Activated CD8-positive, alpha-beta memory T cell treated with anti-CD3 and anti-CD28 coated beads, Interleukin-2, amount 50 U/mL, for 48 hours (primary cell): ENCODE measurements around the gene MYLIP.
A peak's percentile ranks its signal among the peaks of the same experiment; 100 is the strongest.

Experiments used
- DNase-seq: peaks from one replicate; pipeline ENCODE4 v3.0.0-alpha.2; 2020

The MYLIP gene

DNA sequence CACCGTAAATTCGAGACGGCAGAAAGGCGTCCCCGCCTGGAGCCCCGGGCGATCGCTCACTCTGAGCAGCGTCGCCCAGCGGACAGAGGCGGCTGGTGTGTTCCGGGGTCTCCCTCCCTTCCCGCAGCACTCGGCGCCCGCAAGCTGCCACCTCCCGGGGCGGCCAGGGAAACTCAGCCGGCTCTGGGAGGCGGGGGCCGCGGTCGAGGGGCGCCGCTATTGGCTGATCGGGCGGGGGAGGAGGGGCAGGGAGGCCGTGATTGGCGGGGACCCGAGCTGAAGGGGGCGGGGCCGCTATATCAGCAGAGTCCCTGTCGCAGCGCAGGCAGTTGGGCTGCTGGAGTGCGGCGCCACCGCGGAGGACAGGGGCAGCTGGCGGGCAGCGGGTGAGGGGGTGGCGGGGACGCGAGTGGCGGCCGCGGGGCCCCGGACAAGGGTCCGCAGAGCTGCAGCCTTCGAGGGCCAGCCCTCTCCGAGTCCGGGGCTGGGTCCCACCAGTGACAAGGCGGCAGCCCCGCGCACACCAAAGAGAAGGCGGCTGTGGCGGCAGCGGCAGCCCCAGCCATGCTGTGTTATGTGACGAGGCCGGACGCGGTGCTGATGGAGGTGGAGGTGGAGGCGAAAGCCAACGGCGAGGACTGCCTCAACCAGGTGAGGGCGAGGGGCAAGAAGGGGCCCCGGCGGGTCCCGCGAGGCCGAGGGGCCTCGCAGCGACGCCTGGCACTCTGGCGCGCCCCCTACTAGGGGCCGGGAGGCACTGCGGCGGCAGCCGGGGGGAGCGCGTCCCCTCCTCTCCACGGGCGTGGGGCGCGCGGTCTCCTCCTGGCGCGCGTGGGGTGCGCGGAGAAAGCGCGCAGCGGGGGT is at the start of gene MYLIP:
Gene MYLIP (plus strand): TSS at position 328 of the 864 bp plus-strand sequence. CDS start 237 bp downstream, at position 565.
- peak; percentile 98 for DNase-seq

DNA sequence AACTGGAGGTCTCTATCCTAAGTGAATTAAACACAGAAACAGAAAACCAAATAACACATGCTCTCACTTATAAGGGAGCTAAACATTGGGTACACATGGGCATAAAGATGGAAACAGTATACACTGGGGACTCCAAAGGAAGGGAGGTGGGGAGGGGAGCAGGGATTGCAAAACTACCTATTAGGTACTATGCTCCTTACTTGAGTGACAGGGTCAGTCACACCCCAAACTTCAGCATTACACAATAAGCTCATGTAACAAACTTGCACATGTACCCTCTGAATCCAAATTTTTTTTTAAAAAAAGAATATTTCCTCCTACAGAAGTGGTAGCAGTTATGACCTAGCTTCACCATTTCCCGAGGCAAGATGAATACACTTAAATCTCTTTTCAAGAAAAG is 49.5 kb upstream of the MYLIP start:
- DNase-seq, result no peak

DNA sequence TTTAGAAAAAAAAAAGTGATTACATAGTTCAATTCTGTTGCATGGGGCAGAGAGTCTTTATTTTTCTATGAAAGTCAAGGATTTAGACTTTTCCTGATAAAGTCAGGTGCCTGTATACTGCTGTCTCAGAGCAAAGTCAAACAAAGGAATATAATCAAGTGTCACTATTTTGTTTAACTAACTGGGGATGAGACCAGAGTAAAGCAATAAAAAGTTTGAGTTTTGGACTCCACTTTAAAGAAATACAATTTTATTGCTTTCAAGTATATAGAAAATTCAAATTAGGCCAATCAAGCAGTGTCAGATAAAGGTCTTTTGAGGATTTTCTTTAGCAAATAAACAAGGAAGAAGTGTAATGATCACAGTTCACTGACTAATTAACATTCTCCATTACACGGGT is 48.7 kb upstream of the MYLIP start:
- no peak for DNase-seq

DNA sequence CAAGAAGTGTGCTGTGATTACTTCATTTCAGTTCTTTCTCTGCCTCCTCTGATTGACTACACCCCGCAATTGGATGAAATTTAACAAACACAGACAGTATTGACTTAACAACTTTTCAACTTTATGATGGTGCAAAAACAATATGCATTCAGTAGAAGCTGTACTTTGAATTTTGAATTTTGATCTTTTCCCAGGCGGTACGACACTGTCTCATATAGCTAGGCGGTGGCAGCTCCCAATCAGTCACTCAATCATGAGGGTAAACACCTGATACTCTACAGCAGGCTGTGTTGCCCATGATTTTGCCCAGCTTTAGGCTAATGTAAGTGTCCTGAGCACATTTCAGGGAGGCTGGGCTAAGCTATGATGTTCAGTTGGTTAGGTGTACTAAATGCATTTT is 47.6 kb upstream of the MYLIP start:
- no peak for DNase-seq

DNA sequence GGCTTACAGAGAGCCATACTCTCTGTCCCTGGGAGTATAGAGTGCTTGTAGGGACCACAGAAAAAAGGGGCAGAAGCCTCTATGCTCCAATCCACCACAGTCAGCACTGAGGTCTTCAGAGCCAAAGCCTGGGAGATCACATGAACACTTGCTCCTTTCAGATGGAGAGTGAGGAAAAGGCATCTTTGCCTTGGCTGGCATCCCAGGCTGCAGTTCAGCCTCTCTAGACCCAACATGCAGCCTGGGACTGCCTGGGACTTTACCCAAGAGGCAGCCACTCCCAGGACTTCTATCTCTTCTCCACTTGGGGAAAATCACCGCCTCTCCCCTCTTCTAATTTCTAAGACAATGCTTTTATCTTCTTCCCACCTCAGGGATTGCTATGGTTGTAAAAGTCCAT is 46.5 kb upstream of the MYLIP start:
- no peak for DNase-seq

DNA sequence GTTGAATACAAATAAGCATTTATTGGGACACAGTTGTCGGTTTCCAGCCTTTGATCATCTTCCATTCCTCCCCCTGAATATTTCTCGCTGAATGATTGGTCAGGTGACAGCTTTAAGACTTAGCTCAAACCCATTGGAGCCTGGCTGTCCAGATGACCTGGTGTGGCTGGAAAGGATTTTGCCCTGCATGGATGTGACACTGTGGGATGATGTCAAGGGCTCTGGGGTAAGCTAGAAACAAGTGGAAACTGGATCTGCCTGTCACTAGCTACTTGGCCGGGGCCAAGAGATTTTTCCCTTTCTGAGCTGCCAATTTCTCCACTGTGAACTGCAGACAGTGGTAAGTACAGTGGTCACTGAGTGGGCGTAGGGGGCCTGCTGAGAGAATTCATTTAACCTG is 41.9 kb upstream of the MYLIP start:
- DNase-seq, result no peak

DNA sequence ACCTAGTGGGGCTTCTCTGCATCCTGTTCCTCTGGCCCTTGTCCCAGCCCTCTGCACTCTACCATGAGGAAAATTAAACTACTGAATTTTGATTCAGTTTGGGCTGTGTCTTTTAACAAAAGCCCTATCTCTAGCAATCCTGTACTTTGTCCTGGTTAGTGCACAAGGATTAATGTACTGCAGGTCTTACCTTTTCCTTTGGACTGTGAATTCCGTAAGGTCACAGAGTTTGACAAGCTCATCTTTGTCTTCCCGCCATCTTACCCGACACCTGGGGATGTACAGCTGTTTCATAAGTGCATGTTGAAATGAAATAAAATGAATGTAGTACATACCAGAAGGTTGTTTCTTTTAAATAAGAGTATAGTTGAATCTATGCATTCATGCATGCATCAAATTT is 41.5 kb upstream of the MYLIP start:
- no peak for DNase-seq

DNA sequence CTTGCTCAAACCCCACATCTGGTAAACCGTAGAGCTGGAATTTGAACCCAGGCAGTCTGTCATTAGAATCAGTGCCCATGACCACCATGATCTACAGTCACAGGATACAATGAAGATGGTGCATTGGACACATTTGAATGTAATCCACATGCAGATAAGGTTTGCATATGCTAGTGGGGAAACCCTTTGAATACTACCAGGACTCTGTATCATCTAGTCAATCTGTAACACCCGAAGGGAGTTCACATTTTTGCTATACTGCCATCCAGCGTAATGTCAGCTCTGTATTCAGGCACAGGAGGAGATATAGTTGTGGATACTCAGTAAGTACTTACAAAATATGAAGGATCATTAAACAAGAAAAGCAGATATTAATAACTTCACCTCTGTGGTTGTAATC is 40.5 kb upstream of the MYLIP start:
- DNase-seq, result no peak

DNA sequence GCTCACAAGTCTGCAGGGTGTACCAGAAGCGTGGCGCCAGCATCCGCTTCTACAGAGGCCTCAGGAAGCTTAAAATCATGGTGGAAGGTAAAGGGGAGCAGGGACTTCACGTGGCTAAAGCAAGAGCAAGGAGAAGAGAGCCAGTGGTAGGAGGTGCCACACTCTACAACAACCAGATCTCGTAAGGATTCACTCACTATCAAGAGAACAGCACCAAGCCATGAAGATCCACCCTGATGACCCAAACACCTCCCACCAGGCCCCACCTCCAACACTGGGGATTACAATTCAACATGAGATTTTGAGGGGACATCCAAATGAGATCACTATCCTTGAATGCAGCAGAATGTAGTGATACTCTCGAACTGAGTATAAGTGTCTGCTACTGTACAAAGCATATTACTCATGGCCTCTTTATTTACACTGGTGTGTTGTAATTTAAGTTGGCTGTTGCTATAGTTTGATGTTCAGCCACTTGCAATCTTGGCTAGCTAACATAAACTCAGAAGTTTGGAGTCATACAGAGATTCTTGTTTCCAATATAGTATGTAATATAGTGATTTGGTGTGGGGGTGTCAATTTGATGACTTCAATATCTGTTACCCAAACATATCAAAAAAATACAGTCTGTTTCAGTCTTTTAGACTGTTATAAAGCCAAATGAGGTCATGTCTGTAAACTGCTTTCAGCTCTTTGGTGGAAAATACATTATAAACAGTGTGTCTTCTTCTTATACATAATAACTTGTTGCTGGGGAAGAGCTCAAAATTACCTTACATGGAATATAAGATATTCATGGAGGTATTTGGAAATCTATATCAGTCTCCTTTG is 39.4 kb upstream of the MYLIP start:
- no peak for DNase-seq

DNA sequence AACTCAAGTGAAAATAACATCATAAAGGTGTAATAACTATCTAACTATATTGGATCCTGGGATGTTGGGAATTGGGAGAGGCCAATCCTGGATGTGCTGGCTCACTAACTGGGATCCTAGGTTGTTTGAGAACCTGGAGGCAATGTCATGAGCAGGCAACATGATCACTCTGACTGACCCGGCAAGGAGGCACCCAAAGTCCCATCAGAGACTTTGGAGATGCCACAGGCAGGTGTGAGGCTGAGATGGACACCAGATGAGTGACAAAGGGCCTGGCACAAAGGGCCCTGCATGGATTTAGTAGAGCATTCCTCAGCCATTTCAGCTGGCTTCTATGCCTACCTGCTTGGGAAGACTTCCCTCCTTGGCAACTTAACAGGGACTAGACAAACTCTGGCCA is 38.4 kb upstream of the MYLIP start:
- no peak for DNase-seq

DNA sequence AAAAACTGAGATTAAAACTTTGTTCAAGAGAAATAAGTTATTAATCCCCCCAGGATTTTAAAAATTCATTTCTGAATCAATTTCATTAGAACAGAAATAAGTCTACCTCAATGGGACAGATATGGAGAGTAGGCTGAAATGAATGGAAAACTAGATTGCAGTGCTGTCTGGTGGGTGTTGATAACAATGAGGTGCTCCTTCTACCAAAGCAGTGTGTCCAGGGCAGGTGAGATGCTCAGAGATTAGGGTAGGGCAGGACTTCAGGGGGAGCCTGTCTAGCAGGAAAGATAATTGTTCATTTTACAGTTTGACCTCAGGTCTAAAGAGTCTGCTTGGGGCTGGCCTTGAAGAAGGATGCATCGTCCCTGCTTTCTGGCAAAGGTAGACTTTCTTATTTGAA is 38.0 kb upstream of the MYLIP start:
- DNase-seq, result no peak

DNA sequence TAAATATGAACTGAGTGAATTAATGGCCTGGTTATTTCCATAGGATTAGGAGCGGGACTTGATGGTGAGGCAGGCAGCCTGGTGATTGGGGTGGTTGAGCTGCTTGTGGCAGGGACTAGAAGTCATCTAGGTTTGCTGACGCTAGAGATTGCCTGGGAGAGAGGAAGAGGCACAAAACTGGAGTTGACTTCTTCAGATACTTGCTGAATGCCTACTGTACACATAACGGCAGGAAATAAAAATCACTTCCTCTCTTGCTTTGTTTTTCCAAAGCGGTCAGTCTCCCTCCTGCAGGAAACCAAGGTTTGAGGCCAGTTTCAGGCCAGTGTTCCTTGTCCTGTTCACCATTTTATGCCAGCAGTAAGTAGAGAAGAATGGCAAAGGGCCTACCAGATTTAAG is 36.7 kb upstream of the MYLIP start:
- no peak for DNase-seq

DNA sequence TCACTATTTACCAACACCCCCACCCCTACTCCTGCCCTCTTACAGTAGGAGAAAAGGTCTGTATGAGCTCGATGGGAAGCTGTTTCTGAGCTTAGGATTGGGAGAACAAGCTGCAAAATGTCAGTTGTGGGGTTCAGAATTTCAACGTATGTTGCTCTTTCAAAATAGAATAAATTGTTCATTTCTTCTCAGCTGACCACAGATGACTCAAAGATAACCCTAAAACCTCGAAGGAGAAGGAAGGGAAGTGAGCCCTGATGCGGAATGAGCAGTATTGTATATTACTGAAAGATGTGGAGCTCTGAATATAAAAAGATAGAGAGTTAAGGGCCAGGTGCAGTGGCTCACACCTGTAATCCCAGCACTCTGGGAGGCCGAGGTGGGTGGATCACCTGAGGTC is 35.9 kb upstream of the MYLIP start:
- DNase-seq, result no peak

DNA sequence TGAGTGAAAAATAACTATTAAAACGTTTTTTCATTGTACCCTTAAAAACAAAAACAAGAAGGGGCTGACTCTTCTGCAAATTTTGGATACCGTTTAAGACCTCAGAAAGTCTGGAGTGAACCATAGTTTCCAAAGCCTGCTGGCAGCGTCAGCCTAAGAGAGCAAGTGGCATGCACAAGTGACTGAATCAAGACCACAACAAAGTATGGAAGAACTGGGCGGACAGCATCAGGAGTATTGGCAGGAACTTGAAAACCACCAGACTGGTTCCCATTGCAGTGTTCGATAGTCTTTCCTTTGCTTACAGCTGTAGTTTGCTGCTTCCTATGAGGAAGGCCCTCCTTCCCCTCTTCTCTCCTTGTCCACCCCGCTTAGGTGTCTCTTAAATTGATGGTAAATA is 33.7 kb upstream of the MYLIP start:
- no peak for DNase-seq

DNA sequence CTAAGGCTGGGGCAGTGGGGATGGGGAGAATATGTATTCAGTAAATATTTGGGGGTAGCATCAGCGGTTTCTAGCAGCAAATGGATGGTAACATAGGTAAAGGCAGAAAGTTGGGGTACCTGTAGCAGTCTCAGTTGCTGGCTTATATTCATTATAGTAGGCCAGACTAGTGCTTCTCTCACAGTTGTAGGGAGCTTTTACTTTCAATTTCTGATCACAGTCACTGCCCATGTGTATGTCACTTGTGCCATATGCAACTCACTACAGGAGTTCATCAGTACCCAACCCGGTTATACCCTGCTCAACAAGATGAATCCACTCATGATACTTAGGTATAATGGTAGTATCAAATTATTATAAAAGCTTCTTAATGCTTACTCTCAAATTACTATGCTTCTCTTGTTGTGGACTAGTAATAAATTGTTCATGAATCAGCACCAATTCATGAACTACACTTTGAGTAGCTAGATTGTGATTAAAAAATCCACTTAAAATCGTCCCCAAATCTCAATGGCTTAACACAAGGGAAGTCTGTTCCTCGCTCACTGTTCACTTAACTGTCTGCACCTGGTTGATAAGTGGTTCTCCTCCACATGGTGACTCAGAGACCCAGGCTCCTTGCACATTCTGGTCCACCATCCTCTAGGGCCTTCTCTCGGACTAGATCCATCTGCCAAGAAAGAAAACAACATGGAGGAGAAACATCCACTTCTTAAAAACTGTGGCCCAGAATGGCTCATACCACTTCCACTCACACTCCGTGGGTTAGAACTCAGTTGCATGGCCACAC is 31.3 kb upstream of the MYLIP start:
- no peak for DNase-seq

DNA sequence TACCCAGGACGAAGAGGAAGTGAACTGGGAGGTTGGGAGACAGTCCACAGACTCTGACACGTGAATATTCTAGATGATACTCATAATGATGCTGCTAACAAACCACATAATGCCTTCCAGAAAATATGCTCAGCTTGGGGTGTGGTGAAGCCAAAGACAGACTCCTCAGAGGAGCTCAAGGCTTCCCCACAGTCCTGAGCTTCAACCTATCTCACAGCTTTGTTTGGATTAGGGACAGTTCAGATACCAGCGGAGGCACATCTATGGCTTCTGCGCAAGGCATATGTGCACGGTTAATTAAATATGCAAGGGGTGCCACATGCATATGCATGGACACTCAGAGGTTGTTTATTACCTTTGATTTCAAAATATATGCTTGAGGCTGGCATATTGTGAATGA is 30.7 kb upstream of the MYLIP start:
- DNase-seq, result no peak

DNA sequence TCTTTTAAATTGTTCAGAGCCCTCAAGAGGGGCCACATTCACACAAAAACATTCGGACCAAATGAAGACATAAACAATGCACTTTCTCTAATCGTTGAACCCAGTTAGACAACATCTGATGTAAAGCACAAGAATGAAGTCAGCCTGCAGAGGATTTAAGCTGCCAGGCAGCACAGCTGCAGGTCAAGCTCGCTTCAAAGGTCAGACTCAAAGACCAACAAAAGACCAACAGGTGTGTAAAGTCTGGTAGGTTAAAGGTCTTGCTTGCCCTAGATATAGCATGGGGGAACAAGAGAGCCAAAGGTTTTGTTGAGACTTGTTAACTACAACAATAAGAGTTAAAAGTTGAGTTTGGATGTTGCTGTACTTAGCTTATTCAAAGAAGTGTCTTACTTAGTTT is 26.7 kb upstream of the MYLIP start:
- DNase-seq, result no peak

DNA sequence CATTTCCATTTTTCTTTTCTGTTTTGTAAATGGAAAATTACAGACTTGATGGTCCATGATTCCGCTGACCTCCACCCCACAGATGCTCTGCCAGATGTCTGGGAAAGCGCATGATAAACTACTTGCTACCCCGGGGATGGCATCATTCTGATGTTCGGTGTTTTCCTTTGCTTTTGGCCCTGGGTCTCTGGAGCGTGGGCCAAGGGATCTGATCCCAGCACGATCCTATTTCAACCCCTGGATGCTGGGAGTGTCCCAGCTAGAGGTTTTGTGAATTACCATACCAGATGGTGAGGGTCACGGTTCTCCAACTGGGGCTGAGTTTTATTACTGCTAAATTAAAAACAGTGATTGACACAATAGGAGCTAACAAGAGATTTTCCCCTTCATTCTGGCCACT is 25.2 kb upstream of the MYLIP start:
- DNase-seq, result no peak

DNA sequence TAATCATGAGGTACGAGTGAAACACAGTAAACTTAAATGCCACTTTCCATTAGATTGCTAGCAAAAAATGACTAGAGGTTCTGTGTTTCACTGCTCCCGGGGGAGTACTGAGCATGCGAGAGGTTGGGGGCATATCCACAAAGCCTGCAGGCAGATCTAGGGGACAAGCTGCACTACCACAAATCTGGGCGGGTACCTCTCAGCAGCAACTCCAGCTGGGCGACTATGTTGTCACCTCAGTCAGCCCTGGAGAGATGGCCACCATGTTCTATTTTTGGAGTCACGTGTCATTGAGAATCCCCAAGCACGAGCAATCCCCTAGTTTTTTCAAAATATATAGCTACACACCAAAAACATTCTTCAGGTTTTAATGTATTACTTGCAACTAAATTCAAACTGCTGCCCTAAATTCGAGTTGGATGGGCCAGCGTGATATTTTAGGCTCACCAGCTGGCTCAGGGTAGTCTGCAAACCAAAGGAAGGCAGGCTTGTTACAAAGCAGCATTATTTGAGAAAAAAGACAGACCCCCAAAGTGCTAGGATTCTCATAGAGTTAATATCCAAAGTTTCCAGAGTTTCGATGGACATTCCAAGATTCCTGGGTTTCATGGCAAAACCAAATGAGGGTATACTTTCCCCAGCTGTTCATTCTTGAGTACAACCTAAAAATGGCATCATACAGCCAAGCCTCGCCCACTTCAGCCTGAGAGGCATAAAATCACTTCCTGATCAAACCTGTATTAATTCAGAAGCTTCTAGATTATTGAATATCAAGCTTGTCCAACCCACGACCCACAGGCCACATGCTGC is 24.1 kb upstream of the MYLIP start:
- DNase-seq, result no peak

DNA sequence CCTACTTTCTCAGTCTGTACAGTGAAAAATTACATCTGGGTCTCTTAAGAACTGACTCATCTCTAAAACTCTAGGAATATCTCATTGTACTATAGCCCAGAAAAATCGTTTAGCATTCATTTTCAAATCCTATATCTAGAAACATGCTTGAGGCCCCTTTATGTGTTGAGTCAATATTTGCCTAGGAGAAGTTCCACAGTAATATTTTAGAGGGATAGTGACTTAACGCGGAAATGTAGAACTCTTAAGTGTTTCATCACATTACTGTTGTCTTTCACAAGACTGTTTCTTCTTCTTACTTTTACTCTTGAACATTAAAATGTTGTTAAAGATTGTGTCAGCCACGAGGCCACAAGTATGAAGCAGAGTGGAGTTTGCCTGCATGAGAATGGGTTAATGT is 23.0 kb upstream of the MYLIP start:
- no peak for DNase-seq

DNA sequence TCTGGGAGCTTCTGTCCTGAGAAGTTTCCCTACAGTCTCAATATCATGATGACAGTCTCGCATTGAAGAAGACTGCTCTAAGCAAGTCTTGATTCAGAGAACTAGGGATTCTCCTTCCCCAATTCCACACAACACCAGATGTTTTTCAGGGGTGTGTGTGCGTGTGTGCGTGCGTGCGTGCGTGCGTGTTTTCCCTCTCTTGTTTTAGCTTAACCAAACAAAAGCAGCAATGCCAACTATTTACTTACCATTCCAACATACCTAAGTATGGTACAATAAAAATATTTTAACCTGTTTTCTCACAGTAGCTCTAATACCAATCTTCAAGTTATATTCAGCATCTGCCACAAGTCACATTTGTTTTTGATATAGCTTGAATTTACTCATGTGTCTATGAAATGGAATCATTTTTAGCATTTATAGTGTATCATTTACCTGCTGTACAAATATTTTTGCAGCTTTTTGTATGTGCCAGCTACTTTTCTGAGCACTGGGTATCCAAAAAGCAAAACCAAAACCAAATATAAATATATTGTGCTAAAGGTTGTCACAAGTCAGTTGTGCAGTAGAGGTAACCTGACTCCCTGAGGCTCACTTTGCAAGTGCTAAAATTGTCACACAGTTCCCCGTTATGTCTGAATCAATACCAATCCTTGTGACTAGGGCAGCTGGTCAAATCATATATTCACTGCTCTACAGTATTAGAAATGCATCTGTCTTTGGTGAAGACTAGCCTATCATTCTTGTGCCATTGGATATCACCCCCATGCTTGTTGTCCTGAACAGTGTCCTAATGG is 21.7 kb upstream of the MYLIP start:
- DNase-seq, result no peak

DNA sequence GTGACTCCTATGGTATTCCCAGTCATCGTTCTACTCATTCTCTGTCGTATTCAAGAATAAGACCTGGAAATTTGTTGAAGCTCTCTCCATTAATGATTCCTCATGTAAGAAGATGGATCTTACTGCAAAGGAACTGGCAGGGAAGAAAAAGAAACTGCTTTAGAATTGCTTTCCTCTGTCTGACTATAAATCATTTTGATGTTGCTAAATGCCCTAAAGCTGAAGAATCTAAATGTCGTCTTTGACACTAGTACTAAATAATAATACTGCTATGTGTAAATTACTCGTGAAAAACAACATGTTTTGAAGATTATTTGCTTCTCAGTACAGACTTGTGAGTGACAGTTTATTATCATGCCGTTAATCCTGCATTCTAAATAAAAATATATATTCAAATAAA is 20.5 kb upstream of the MYLIP start:
- DNase-seq, result no peak
